H1 (cell line): ENCODE measurements around the gene NSD2. TPM values are rescaled to one million over a fixed set of nuclear protein-coding genes. Genes with fewer than 3 reads are reported as not detected.

Experiments used
- CHD7 ChIP-seq: fragments of 300-600 bp; sonication (generic); IDR thresholded peaks from 2 replicates; pipeline ENCODE4 v1.7.1; 2012; ENCODE audit warnings: low read length, moderate library complexity, mild to moderate bottlenecking, inconsistent platforms; ENCODE audit not compliant: insufficient replicate concordance
- polyA plus RNA-seq, 7 experiments: library from polyadenylated mRNA; depleted of rRNA in 3 of 7; stranded (reverse) in 5 of 7; unstranded in 2 of 7; fragments of >200 nt in 5 of 7; fragments of 200-250 nt in 2 of 7; gene quantifications; 1 replicate in 5 of 7; 2 replicates in 1 of 7; 4 replicates in 1 of 7; pipeline versions ENCODE4 v1.2.1 to v1.2.3, GENCODE V29; 2011 to 2013; ENCODE audit warnings: missing spikeins in 2 of 7, mixed read lengths in 2 of 7
- total RNA-seq: library from RNA; stranded (reverse); fragmentation: NEBNext Ultra II Directional; extraction: Animal tissue kit (Norgen Biotek cat#: 25700); gene quantifications from 2 replicates; pipeline ENCODE4 v1.2.1, GENCODE V29; 2021
- TF ChIP-seq, protein P1 (sequence below): IDR thresholded peaks from 2 replicates; pipeline ENCODE4 v1.6.1; 2011; ENCODE audit warnings: low read length, improper control_type of control experiment

The NSD2 gene
- total and polyA plus RNA-seq, 2 of the 8 experiments (the other 6 are each of a cell fraction or from before 2014, with no cell fraction given), result 26.7 to 129 TPM

- no peak for TF ChIP-seq CHD7
- TF ChIP-seq, protein P1, sequence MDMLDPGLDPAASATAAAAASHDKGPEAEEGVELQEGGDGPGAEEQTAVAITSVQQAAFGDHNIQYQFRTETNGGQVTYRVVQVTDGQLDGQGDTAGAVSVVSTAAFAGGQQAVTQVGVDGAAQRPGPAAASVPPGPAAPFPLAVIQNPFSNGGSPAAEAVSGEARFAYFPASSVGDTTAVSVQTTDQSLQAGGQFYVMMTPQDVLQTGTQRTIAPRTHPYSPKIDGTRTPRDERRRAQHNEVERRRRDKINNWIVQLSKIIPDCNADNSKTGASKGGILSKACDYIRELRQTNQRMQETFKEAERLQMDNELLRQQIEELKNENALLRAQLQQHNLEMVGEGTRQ, result no peak
These were observed 102.0 kb downstream of the NSD2 start (continued) for GRCh38 chr4:1973218-1973617.
